Measurements from ENCODE around the gene VAC14. TPM values are rescaled to one million over a fixed set of nuclear protein-coding genes. Genes with fewer than 3 reads are reported as not detected.
A peak's percentile ranks its signal among the peaks of the same experiment; 100 is the strongest.
"Not testable (repeated sequence)": the region's sequence is repeated elsewhere in the genome, so short reads cannot be mapped to it uniquely, and the experiment has no call there.

Gene VAC14
- total RNA-seq: 10 to 100 TPM; 41.4 to 44.9 TPM
- 10 to 100 TPM; 27.2 to 50.7 (median 31.5) TPM for polyA plus RNA-seq
- 34.0 to 60.3 (median 40.0) reads per million in 6 experiments for total RNA-seq

GRCh38 chr16:70800781-70801480, at the start of gene VAC14:
TSS of gene VAC14 (minus strand) at chr16:70801158. CDS start at chr16:70800900, 258 bp downstream.
- peaks cover 0 to 9% (median 5%) of the 10 kb centered on the region in 9 donors for H3K9me3 Mint-ChIP-seq
- H3K27me3 Mint-ChIP-seq: no peaks in the 10 kb centered on the region
- DNase-seq: peak; percentile 96 to 99 (median 98)
- peak within 1 kb of the TSS; percentile 85 to 98 (median 95) for H3K4me3 Mint-ChIP-seq
- H3K27ac Mint-ChIP-seq: peak within 1 kb of the TSS; percentile 82 to 98 (median 94)
- peaks cover 18 to 53% (median 35%) of the 10 kb centered on the region in 4 donors for H3K4me1 Mint-ChIP-seq
- H3K36me3 Mint-ChIP-seq: peaks cover 0 to 10% (median 0%) of the 10 kb centered on the region in 3 donors
- POLR2A ChIA-PET: interaction anchor here (0.5 to 1.7 kb wide), 3 partner anchors 30 to 423 kb away, joined by 3 to 6 read pairs (median 4); no protein-coding TSS in a partner anchor
- peak; percentile 96 for ATAC-seq

- DNase-seq, H3K4me3 Mint-ChIP-seq, POLR2A ChIA-PET, H3K27ac Mint-ChIP-seq, H3K4me1 Mint-ChIP-seq, ATAC-seq, H3K9me3 Mint-ChIP-seq, H3K27me3 Mint-ChIP-seq, H3K36me3 Mint-ChIP-seq: not testable (repeated sequence)
Measured at GRCh38 chr16:70823498-70824118, 22.6 kb upstream of the VAC14 start.

GRCh38 chr16:70822734-70823133, 21.8 kb upstream of the VAC14 start:
- H3K36me3 Mint-ChIP-seq, POLR2A ChIA-PET, H3K27ac Mint-ChIP-seq, H3K4me1 Mint-ChIP-seq, ATAC-seq, H3K27me3 Mint-ChIP-seq, DNase-seq, H3K4me3 Mint-ChIP-seq, H3K9me3 Mint-ChIP-seq: not testable (repeated sequence)

- DNase-seq, H3K4me3 Mint-ChIP-seq, H3K4me1 Mint-ChIP-seq, POLR2A ChIA-PET, H3K9me3 Mint-ChIP-seq, H3K27ac Mint-ChIP-seq, H3K36me3 Mint-ChIP-seq, H3K27me3 Mint-ChIP-seq, ATAC-seq: not testable (repeated sequence)
Measured at GRCh38 chr16:70818088-70818487, 17.1 kb upstream of the VAC14 start.

- Mint-ChIP-seq H3K27ac (no peak overlapping the region), H3K4me3 (no peak overlapping the region), H3K36me3 (no peaks in the 10 kb centered on the region), H3K27me3 (peaks cover 9 to 32% (median 19%) of the 10 kb centered on the region in 5 donors), H3K9me3 (peaks cover 0 to 1% (median 0%) of the 10 kb centered on the region in 9 donors), H3K4me1 (no peaks in the 10 kb centered on the region)
- POLR2A ChIA-PET: no interaction called here
- DNase-seq (no peak), ATAC-seq (peak in 1 of 2 donors; percentile 22)
Measured at GRCh38 chr16:70809392-70810060, 8.6 kb upstream of the VAC14 start.

GRCh38 chr16:70808371-70808770, 7.4 kb upstream of the VAC14 start:
- DNase-seq: no peak
- ATAC-seq: no peak
- Mint-ChIP-seq H3K36me3 (no peaks in the 10 kb centered on the region), H3K4me1 (no peaks in the 10 kb centered on the region), H3K9me3 (peaks cover 0 to 9% (median 4%) of the 10 kb centered on the region in 9 donors), H3K4me3 (no peak overlapping the region), H3K27ac (no peak overlapping the region), H3K27me3 (peaks cover 9 to 32% (median 19%) of the 10 kb centered on the region in 5 donors)
- POLR2A ChIA-PET: no interaction called here

- Mint-ChIP-seq H3K9me3 (peaks cover 0 to 9% (median 5%) of the 10 kb centered on the region in 9 donors), H3K27ac (no peak overlapping the region), H3K4me1 (peaks cover 6 to 11% (median 8%) of the 10 kb centered on the region in 4 donors), H3K36me3 (no peaks in the 10 kb centered on the region), H3K27me3 (peaks cover 9 to 32% (median 19%) of the 10 kb centered on the region in 5 donors), H3K4me3 (no peak overlapping the region)
- POLR2A ChIA-PET: no interaction called here
- DNase-seq (no peak), ATAC-seq (no peak)
Measured at GRCh38 chr16:70805787-70806186, 4.8 kb upstream of the VAC14 start.

GRCh38 chr16:70805380-70805779, 4.4 kb upstream of the VAC14 start:
- peaks cover 7 to 14% (median 11%) of the 10 kb centered on the region in 4 donors for H3K4me1 Mint-ChIP-seq

GRCh38 chr16:70804734-70805169, 3.8 kb upstream of the VAC14 start:
- H3K9me3 Mint-ChIP-seq: peaks cover 0 to 9% (median 5%) of the 10 kb centered on the region in 9 donors
- H3K4me3 Mint-ChIP-seq: no peak overlapping the region
- ATAC-seq: no peak
- H3K4me1 Mint-ChIP-seq: peaks cover 9 to 20% (median 17%) of the 10 kb centered on the region in 4 donors
- H3K27me3 Mint-ChIP-seq: peaks cover 6 to 22% (median 14%) of the 10 kb centered on the region in 5 donors
- no peaks in the 10 kb centered on the region for H3K36me3 Mint-ChIP-seq
- no peak for DNase-seq
- H3K27ac Mint-ChIP-seq: no peak overlapping the region
- POLR2A ChIA-PET: no interaction called here

More at GRCh38 chr16:70805380-70805779, 4.4 kb upstream of the VAC14 start:
- no peak for DNase-seq
- no peak overlapping the region for H3K27ac Mint-ChIP-seq
- no peak for ATAC-seq
- H3K4me3 Mint-ChIP-seq: no peak overlapping the region
- H3K9me3 Mint-ChIP-seq: peaks cover 0 to 9% (median 5%) of the 10 kb centered on the region in 9 donors
- H3K36me3 Mint-ChIP-seq: no peaks in the 10 kb centered on the region
- H3K27me3 Mint-ChIP-seq: peaks cover 9 to 28% (median 19%) of the 10 kb centered on the region in 5 donors
- POLR2A ChIA-PET: no interaction called here

- Mint-ChIP-seq H3K9me3 (peaks cover 0 to 9% (median 5%) of the 10 kb centered on the region in 9 donors), H3K36me3 (no peaks in the 10 kb centered on the region), H3K4me1 (peaks cover 12 to 24% (median 21%) of the 10 kb centered on the region in 4 donors), H3K27ac (no peak overlapping the region), H3K4me3 (no peak overlapping the region), H3K27me3 (peaks cover 6 to 19% (median 11%) of the 10 kb centered on the region in 5 donors)
- DNase-seq (no peak), ATAC-seq (no peak)
- POLR2A ChIA-PET: no interaction called here
Measured at GRCh38 chr16:70804153-70804733, 3.3 kb upstream of the VAC14 start.

- H3K4me3 Mint-ChIP-seq: no peak overlapping the region
- peaks cover 0 to under 1% (median 0%) of the 10 kb centered on the region in 3 donors for H3K36me3 Mint-ChIP-seq
- POLR2A ChIA-PET: no interaction called here
- peaks cover 4 to 19% (median 8%) of the 10 kb centered on the region in 5 donors for H3K27me3 Mint-ChIP-seq
- no peak for ATAC-seq
- no peak overlapping the region for H3K27ac Mint-ChIP-seq
- H3K9me3 Mint-ChIP-seq: peaks cover 0 to 9% (median 5%) of the 10 kb centered on the region in 9 donors
- no peak for DNase-seq
- peaks cover 18 to 33% (median 28%) of the 10 kb centered on the region in 4 donors for H3K4me1 Mint-ChIP-seq
Measured at GRCh38 chr16:70803319-70803718, 2.4 kb upstream of the VAC14 start.

- H3K4me1 Mint-ChIP-seq: peaks cover 18 to 46% (median 34%) of the 10 kb centered on the region in 4 donors
- POLR2A ChIA-PET: interaction anchor here (0.5 to 1.7 kb wide), 3 partner anchors 31 to 424 kb away, joined by 3 to 6 read pairs (median 4); no protein-coding TSS in a partner anchor
- H3K9me3 Mint-ChIP-seq: peaks cover 0 to 9% (median 5%) of the 10 kb centered on the region in 9 donors
- no peak for DNase-seq
- peak overlapping the region; percentile 85 to 98 (median 95) for H3K4me3 Mint-ChIP-seq
- peak overlapping the region in 9 of 10 donors; percentile 87 to 98 (median 94) for H3K27ac Mint-ChIP-seq
- ATAC-seq: no peak
- H3K27me3 Mint-ChIP-seq: peaks cover 0 to 4% (median under 1%) of the 10 kb centered on the region in 5 donors
- peaks cover 0 to 10% (median 0%) of the 10 kb centered on the region in 3 donors for H3K36me3 Mint-ChIP-seq
Measured at GRCh38 chr16:70801611-70802010, 653 bp upstream of the VAC14 start.

All from naive thymus-derived CD8-positive, alpha-beta T cell (primary cell).